Measurements from ENCODE around the gene GUSB. TPM values are rescaled to one million over a fixed set of nuclear protein-coding genes. Genes with fewer than 3 reads are reported as not detected.

Gene GUSB
- total and polyA plus RNA-seq, 4 donors, result 45.2 to 94.7 (median 53.0) TPM

- no peaks in the 10 kb centered on the region for H3K27me3 ChIP-seq (ENCODE audit: control insufficient read depth in 4 of 4, insufficient read depth in 4 of 4, low read length in 3 of 4)
- H3K36me3 ChIP-seq (ENCODE audit: control insufficient read depth in 4 of 4, insufficient read depth in 3 of 4, low read depth in 1 of 4, low read length in 3 of 4), result no peaks in the 10 kb centered on the region
- H3K9me3 ChIP-seq (ENCODE audit: control insufficient read depth in 4 of 4, low read length in 3 of 4), result no peaks in the 10 kb centered on the region
- no peak overlapping the region for H3K9ac ChIP-seq (ENCODE audit: low read depth in 1 of 2, low read length in 2 of 2)
- 70% methylated on average over 4 of the region's 4 CpGs for WGBS
- H3K4me3 ChIP-seq (ENCODE audit: low read depth in 1 of 3, low read length in 3 of 3), result no peak overlapping the region
- no peak overlapping the region for H3K27ac ChIP-seq (ENCODE audit: low read depth in 1 of 2, low read length in 2 of 2)
- TF ChIP-seq EGR1 (IDR thresholded peaks at IDR 0.05; ENCODE audit: low read depth in 2 of 2) (no peak), ZBTB33 (IDR thresholded peaks at IDR 0.05) (no peak), SP1 (IDR thresholded peaks at IDR 0.05) (no peak), RAD21 (IDR thresholded peaks at IDR 0.05) (no peak), REST (IDR thresholded peaks at IDR 0.05) (no peak), MAX (IDR thresholded peaks at IDR 0.05) (no peak), GABPA (IDR thresholded peaks at IDR 0.05 in 1 of 2, conservative IDR thresholded peaks at IDR 0.05 in 1 of 2) (no peak)
- DNase-seq (ENCODE audit: low spot score), result no peak
- H3K4me1 ChIP-seq (ENCODE audit: control insufficient read depth in 4 of 4, insufficient read depth in 4 of 4, low read length in 3 of 4), result no peaks in the 10 kb centered on the region
These were observed 34.1 kb upstream of the GUSB start for GRCh38 chr7:66016131-66016461.

- H3K9ac ChIP-seq (ENCODE audit: low read depth in 1 of 2, low read length in 2 of 2), result no peak overlapping the region
- no peaks in the 10 kb centered on the region for H3K9me3 ChIP-seq (ENCODE audit: control insufficient read depth in 4 of 4, low read length in 3 of 4)
- no peaks in the 10 kb centered on the region for H3K27me3 ChIP-seq (ENCODE audit: control insufficient read depth in 4 of 4, insufficient read depth in 4 of 4, low read length in 3 of 4)
- TF ChIP-seq RAD21 (IDR thresholded peaks at IDR 0.05) (no peak), SP1 (IDR thresholded peaks at IDR 0.05) (no peak), RXRA (IDR thresholded peaks at IDR 0.05) (no peak), CTCF (IDR thresholded peaks at IDR 0.05; ENCODE audit: low read depth, low read length, missing input control) (no peak), ZBTB33 (IDR thresholded peaks at IDR 0.05) (no peak), NR2F2 (IDR thresholded peaks at IDR 0.05) (no peak), FOXA2 (IDR thresholded peaks at IDR 0.05) (no peak), GABPA (IDR thresholded peaks at IDR 0.05 in 1 of 2, conservative IDR thresholded peaks at IDR 0.05 in 1 of 2) (no peak), TAF1 (conservative IDR thresholded peaks at IDR 0.05) (no peak), MAX (IDR thresholded peaks at IDR 0.05) (no peak)
- no peak overlapping the region for H3K4me3 ChIP-seq (ENCODE audit: low read depth in 1 of 3, low read length in 3 of 3)
- H3K27ac ChIP-seq (ENCODE audit: low read depth in 1 of 2, low read length in 2 of 2), result no peak overlapping the region
- 83% methylated on average over 8 of the region's 8 CpGs for WGBS
- H3K4me1 ChIP-seq (ENCODE audit: control insufficient read depth in 4 of 4, insufficient read depth in 4 of 4, low read length in 3 of 4), result no peaks in the 10 kb centered on the region
- DNase-seq (ENCODE audit: low spot score), result no peak
- H3K36me3 ChIP-seq (ENCODE audit: control insufficient read depth in 4 of 4, insufficient read depth in 3 of 4, low read depth in 1 of 4, low read length in 3 of 4), result no peaks in the 10 kb centered on the region
These were observed 33.6 kb upstream of the GUSB start for GRCh38 chr7:66015440-66016130.

Measured in liver (tissue), 9 donors.